Stomach (tissue), 9 donors: ENCODE data around the gene KIRREL3. TPM values are rescaled to one million over a fixed set of nuclear protein-coding genes. Genes with fewer than 3 reads are reported as not detected.

ENCODE experiments used
- DNase-seq, 2 donors: peaks; one replicate each; pipeline versions ENCODE4 v3.0.0 to v3.0.0-alpha.2; 2013 to 2019
- H3K27ac ChIP-seq, 5 donors: fragments of 200-600 bp in 4 of 5; sonication (generic) in 4 of 5; one replicate each; pipeline ENCODE4 v1.5.1; 2013 to 2019; ENCODE audit warnings: mild to moderate bottlenecking in 1 of 5, moderate library complexity in 1 of 5
- H3K27me3 ChIP-seq, 3 donors: fragments of 200-600 bp; sonication (generic); one replicate each; pipeline ENCODE4 v1.5.1; 2017 to 2019; ENCODE audit warnings: mixed run types in 1 of 3
- H3K36me3 ChIP-seq, 4 donors: fragments of 200-600 bp; sonication (generic); 1 replicate in 3 of 4; 2 replicates in 1 of 4; pipeline ENCODE4 v1.5.1; 2016 to 2019
- H3K4me1 ChIP-seq, 4 donors: fragments of 200-600 bp; sonication (generic); one replicate each; pipeline ENCODE4 v1.5.1; 2016 to 2019
- H3K4me3 ChIP-seq, 4 donors: fragments of 200-600 bp; sonication (generic) in 3 of 4; one replicate each; pipeline ENCODE4 v1.5.1; 2016 to 2019; ENCODE audit warnings: mild to moderate bottlenecking in 1 of 4
- H3K9me3 ChIP-seq, 4 donors: fragments of 200-600 bp; sonication (generic); one replicate each; pipeline ENCODE4 v1.5.1; 2016 to 2019
- EP300 ChIP-seq: sonication (generic); formaldehyde crosslinking; IDR thresholded peaks from one replicate; pipeline ENCODE4 v1.6.1; 2017; ENCODE audit warnings: antibody characterized with exemption
- POLR2A ChIP-seq, 4 donors: fragments of 450-650 bp; IDR thresholded peaks; one replicate each; pipeline ENCODE4 v1.6.1; 2016; ENCODE audit warnings: antibody characterized with exemption in 4 of 4, control low read depth in 2 of 4, mild to moderate bottlenecking in 1 of 4, moderate library complexity in 1 of 4
- POLR2AphosphoS5 ChIP-seq, 3 donors: sonication (generic); formaldehyde crosslinking; IDR thresholded peaks; one replicate each; pipeline ENCODE4 v1.6.1; 2016; ENCODE audit warnings: antibody characterized with exemption in 3 of 3
- WGBS, 5 donors: extraction: QIAGEN DNeasy Blood & Tissue Kit in 3 of 5; methylation state at CpG; one replicate each; pipeline versions ENCODE4 v1.1.5 to v1.1.7; 2013 to 2018; 5-methylcytosine and 5-hydroxymethylcytosine counted together
- intact Hi-C: fragments of 100-400 bp; cut with DNase I; formaldehyde crosslinking; loops from one replicate; pipeline ENCODE4 v1.15.1; 2023; ENCODE audit warnings: low total_unique reads
- polyA plus RNA-seq, 3 donors: library from polyadenylated mRNA; stranded (reverse); fragments of 200-250 nt; gene quantifications; one replicate each; pipeline ENCODE4 v1.2.3, GENCODE V29; 2013
- total RNA-seq, 5 donors: library from RNA; depleted of rRNA; stranded (reverse); fragments of >200 nt; gene quantifications; one replicate each; pipeline versions ENCODE4 v1.1.0 to v1.2.3, GENCODE V29; 2014 to 2016
- TF ChIP-seq, protein P1 (sequence below), 7 experiments: fragments of 450-650 bp in 4 of 7; fragments of 200-600 bp in 3 of 7; sonication (generic) in 3 of 7; IDR thresholded peaks; one replicate each; pipeline ENCODE4 v1.5.1; 2016 to 2019; ENCODE audit warnings: antibody characterized with exemption in 7 of 7, control low read depth in 2 of 7, mild to moderate bottlenecking in 1 of 7
- donor health status: healthy with polysubstance abuse.
- donor health status: Bipolar disorder and iron deficiency.
- donor health status: healthy.

Gene KIRREL3
- total and polyA plus RNA-seq, 8 donors: 0.10 to 1.7 (median 0.38) TPM; not detected in 4

DNA sequence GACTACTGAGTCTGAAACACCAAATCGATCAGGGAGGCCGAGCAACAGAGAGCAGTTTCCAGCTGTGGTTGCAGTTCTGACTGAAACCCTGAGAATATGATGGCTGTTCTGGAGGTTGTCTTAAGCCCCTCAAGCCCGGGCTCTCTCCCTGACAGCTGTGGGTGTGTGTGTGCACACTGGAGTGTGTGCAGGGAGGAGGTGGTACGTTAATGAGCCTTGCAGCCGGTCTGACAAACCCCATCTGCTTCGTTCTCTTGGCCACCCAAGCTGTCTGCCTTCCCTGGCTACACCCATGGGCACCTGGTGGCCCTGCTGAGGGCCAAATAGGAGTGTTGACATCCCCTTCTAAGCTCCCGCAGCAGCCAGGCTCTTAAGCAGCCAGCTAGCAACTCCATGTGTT lies 189.8 kb downstream of the KIRREL3 start:
- Histone ChIP-seq H3K36me3 (no peaks in the 10 kb centered on the region), H3K27ac (no peak overlapping the region), H3K4me3 (no peak overlapping the region), H3K9me3 (no peaks in the 10 kb centered on the region), H3K4me1 (no peaks in the 10 kb centered on the region), H3K27me3 (no peaks in the 10 kb centered on the region)
- TF ChIP-seq POLR2A (IDR thresholded peaks at IDR 0.05): no peak
- TF ChIP-seq, protein P1, sequence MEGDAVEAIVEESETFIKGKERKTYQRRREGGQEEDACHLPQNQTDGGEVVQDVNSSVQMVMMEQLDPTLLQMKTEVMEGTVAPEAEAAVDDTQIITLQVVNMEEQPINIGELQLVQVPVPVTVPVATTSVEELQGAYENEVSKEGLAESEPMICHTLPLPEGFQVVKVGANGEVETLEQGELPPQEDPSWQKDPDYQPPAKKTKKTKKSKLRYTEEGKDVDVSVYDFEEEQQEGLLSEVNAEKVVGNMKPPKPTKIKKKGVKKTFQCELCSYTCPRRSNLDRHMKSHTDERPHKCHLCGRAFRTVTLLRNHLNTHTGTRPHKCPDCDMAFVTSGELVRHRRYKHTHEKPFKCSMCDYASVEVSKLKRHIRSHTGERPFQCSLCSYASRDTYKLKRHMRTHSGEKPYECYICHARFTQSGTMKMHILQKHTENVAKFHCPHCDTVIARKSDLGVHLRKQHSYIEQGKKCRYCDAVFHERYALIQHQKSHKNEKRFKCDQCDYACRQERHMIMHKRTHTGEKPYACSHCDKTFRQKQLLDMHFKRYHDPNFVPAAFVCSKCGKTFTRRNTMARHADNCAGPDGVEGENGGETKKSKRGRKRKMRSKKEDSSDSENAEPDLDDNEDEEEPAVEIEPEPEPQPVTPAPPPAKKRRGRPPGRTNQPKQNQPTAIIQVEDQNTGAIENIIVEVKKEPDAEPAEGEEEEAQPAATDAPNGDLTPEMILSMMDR (IDR thresholded peaks at IDR 0.05): no peak
- peak in 1 of 2 donors; percentile 32 for DNase-seq
- 64 to 79% (median 73%) methylated on average over 5 to 7 of the region's 7 CpGs for WGBS, 5 donors
- intact Hi-C loops: no loop called here

DNA sequence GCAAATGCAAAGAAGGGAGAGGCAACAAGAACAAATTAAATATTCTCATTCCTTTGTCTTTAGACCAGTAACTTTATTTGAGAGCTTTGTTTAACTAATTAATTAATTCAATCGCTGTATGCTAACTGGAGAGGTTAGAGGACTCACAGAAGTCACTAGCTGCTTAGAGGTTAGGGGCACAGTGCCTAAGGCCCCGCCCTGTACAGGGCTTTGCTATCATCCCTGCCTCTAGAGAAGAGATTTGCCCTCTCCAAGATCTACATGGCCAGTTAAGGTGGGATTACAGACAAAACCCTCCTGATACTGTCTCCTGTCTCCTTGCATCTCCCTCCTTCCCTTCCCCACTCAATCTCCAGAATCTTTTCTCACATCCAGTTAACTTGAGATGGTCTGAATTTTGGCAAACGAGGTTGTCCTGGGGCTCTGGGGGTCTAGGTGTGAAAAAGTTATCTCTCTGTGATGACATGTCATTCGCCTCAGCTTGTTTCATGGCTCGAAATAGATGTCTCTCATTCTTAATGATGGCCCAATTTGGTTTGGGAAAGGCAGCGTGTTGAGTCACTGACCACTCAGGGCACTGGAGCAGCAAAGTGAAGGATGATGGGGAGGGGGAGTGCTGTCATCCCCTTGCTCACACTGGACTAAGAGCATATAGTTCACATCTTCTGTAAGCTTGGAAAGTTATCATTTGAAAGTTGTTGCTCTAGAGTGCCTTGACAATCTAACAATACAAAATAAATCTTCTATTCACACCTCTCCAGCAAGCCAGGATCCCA lies 190.9 kb downstream of the KIRREL3 start:
- intact Hi-C loops: no loop called here
- H3K27ac ChIP-seq: no peak overlapping the region
- no peaks in the 10 kb centered on the region for H3K4me1 ChIP-seq
- DNase-seq: no peak
- WGBS, 5 donors: 79 to 86% (median 84%) methylated on average over 6 of the region's 6 CpGs
- H3K4me3 ChIP-seq: no peak overlapping the region
- no peaks in the 10 kb centered on the region for H3K36me3 ChIP-seq
- H3K27me3 ChIP-seq: no peaks in the 10 kb centered on the region
- no peaks in the 10 kb centered on the region for H3K9me3 ChIP-seq
- TF ChIP-seq POLR2AphosphoS5 (IDR thresholded peaks at IDR 0.05): no peak
- TF ChIP-seq POLR2A (IDR thresholded peaks at IDR 0.05): no peak
- no peak for TF ChIP-seq EP300
- TF ChIP-seq, protein P1 (IDR thresholded peaks at IDR 0.05): no peak

DNA sequence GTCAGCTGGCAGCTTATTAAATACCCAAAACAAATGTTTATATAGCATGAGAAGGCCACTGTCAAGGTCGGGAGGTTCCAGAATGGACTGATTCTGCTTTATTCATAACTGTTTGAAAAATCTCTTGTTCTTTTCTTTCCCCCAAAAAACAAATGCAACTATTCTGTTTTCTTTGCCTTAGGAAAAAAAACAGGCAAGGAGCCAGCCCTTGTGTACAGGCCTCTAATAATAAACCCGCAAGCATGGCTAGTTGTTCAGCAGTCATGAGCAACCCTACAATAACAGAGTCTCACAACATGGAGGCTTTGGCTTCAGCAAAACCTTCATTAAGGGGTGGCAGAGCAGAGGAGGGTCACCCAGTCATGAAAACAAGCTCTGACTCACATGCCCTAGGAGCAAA lies 191.7 kb downstream of the KIRREL3 start:
- no peaks in the 10 kb centered on the region for H3K36me3 ChIP-seq
- intact Hi-C loops: no loop called here
- H3K27ac ChIP-seq: no peak overlapping the region
- no peaks in the 10 kb centered on the region for H3K4me1 ChIP-seq
- 28 to 43% (median 31%) methylated on average over 2 of the region's 2 CpGs for WGBS, 5 donors
- no peak for TF ChIP-seq POLR2AphosphoS5 (IDR thresholded peaks at IDR 0.05)
- TF ChIP-seq EP300: no peak
- TF ChIP-seq, protein P1 (IDR thresholded peaks at IDR 0.05): no peak
- no peak for TF ChIP-seq POLR2A (IDR thresholded peaks at IDR 0.05)
- no peak overlapping the region for H3K4me3 ChIP-seq
- DNase-seq: peak in 1 of 2 donors; percentile 34
- H3K27me3 ChIP-seq: no peaks in the 10 kb centered on the region
- no peaks in the 10 kb centered on the region for H3K9me3 ChIP-seq

DNA sequence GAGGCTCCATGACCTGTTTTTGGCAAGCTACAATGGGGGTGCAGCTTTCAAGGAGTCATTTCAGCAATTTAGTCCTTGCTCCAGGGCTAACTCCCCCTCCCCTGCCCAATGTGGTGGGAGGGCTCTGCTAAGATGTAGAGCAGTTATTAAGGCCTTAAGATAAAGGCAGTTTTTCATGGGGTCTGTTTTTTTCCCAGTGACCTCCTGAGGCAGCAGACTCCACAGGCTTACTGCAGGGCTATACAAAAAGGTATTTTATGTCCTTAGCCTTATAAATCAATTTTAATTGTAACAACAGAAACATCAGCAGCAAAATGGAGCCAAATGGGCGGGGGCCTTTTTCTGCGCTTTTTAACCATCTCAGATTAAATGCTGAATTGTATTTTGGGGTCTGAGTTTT lies 192.3 kb downstream of the KIRREL3 start:
- no peak for DNase-seq
- intact Hi-C loops: no loop called here

More for the DNA sequence above, 192.3 kb downstream of the KIRREL3 start:
- Histone ChIP-seq H3K4me1 (no peaks in the 10 kb centered on the region), H3K36me3 (no peaks in the 10 kb centered on the region), H3K4me3 (no peak overlapping the region), H3K9me3 (no peaks in the 10 kb centered on the region), H3K27me3 (no peaks in the 10 kb centered on the region), H3K27ac (no peak overlapping the region)
- TF ChIP-seq EP300: no peak
- TF ChIP-seq, protein P1 (IDR thresholded peaks at IDR 0.05): no peak
- TF ChIP-seq POLR2AphosphoS5 (IDR thresholded peaks at IDR 0.05): no peak
- TF ChIP-seq POLR2A (IDR thresholded peaks at IDR 0.05): no peak
- 39 to 63% (median 44%) methylated on average over 2 of the region's 2 CpGs for WGBS, 5 donors
